T47D (cell line): Measurements from ENCODE around the gene HFM1.
"Not testable (repeated sequence)": the region's sequence is repeated elsewhere in the genome, so short reads cannot be mapped to it uniquely, and the experiment has no call there.

Source experiments
- DNase-seq, 2 experiments: peaks; one replicate each; pipeline versions ENCODE4 v3.0.0 to v3.0.0-alpha.2; 2011 to 2012; ENCODE audit warnings: low read depth in 1 of 2, low spot score in 1 of 2
- JUND ChIP-seq: IDR thresholded peaks from 2 replicates; pipeline ENCODE4 v1.6.1; 2012; ENCODE audit warnings: low read depth
- in situ Hi-C: cut with HindIII; loops from 2 replicates; pipeline ENCODE4 v1.10.0; 2016; ENCODE audit warnings: low sequenced_read_pairs, low pct_unique_long_range_greater_than_20kb

Gene HFM1, protein sequence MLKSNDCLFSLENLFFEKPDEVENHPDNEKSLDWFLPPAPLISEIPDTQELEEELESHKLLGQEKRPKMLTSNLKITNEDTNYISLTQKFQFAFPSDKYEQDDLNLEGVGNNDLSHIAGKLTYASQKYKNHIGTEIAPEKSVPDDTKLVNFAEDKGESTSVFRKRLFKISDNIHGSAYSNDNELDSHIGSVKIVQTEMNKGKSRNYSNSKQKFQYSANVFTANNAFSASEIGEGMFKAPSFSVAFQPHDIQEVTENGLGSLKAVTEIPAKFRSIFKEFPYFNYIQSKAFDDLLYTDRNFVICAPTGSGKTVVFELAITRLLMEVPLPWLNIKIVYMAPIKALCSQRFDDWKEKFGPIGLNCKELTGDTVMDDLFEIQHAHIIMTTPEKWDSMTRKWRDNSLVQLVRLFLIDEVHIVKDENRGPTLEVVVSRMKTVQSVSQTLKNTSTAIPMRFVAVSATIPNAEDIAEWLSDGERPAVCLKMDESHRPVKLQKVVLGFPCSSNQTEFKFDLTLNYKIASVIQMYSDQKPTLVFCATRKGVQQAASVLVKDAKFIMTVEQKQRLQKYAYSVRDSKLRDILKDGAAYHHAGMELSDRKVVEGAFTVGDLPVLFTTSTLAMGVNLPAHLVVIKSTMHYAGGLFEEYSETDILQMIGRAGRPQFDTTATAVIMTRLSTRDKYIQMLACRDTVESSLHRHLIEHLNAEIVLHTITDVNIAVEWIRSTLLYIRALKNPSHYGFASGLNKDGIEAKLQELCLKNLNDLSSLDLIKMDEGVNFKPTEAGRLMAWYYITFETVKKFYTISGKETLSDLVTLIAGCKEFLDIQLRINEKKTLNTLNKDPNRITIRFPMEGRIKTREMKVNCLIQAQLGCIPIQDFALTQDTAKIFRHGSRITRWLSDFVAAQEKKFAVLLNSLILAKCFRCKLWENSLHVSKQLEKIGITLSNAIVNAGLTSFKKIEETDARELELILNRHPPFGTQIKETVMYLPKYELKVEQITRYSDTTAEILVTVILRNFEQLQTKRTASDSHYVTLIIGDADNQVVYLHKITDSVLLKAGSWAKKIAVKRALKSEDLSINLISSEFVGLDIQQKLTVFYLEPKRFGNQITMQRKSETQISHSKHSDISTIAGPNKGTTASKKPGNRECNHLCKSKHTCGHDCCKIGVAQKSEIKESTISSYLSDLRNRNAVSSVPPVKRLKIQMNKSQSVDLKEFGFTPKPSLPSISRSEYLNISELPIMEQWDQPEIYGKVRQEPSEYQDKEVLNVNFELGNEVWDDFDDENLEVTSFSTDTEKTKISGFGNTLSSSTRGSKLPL (N-terminal part only)

DNA sequence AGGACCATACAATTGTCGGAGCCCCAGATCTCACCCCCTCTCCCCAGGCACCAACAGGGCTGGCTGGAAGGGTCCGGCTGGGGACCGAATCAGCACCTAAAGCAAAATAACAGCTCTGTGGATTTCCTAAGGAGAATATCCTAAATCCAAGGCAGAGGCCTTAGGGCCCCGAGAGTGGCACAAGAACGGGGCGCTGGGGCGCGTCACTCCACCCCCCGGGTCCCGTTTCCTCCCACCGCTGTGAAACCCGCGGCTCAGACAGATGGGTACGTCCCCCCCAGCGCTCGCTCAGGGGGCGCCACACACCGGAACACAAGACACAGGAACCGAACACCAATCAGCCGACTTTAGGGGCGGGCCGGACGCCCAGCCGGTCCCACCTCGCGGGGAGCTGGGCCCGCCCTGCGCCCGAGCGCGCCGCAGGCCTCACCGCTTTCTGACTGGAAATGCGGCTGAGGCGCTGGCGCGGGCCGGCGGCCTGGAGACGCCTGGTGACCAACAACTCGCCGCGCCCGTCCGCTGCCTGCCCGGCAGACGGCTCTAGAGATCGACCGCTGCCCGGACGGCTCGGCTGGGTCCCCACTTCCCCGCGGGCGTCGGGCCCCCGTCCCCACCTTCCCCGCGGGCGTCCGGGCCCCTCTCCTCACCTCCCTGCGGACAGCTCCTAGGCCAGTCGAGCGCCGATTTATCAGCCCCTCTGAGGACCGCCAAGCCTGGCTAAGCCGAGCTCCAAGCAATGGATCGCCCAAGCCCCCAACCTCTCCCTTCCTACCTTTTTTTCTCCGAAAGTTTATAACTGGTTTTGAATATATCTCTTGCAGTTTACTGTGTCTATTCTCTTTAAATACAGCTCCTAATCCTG is at the start of gene HFM1:
Gene HFM1, minus strand, starts transcription at position 687 of the 862 bp plus-strand sequence. CDS start 3,755 bp downstream, outside the sequence.
- DNase-seq, result no peak
- TF ChIP-seq JUND, result no peak
- in situ Hi-C loops, result no loop called here

DNA sequence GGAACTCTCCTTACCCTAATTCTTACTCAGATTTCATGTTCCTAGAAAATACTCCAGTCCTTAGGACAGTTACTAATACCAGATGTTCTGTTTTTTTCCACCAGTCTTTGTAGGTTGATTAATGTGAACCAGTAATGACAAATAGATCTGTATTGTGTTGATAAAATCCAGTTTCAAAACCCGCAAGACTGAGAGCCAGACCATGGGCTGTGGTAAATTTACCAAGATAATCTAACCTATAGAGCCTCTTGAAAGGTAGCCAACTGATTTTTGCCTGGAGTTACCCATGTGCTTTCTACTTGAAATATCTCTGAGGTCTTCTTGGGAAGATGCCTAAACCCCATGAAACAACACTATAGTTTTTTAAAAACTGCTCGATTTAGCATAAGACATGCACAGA is 49.5 kb upstream of the HFM1 start:
- in situ Hi-C loops, result no loop called here
- TF ChIP-seq JUND, result no peak

GRCh38 chr1:91450260-91450659 is 45.6 kb upstream of the HFM1 start:
- in situ Hi-C loops, result no loop called here
- DNase-seq, result no peak
- no peak for TF ChIP-seq JUND

More for the DNA sequence above, 49.5 kb upstream of the HFM1 start:
- DNase-seq, result no peak

GRCh38 chr1:91447782-91448181 is 43.1 kb upstream of the HFM1 start:
- in situ Hi-C loops, DNase-seq: not testable (repeated sequence)

GRCh38 chr1:91441980-91442379 is 37.3 kb upstream of the HFM1 start:
- in situ Hi-C loops, DNase-seq: not testable (repeated sequence)

DNA sequence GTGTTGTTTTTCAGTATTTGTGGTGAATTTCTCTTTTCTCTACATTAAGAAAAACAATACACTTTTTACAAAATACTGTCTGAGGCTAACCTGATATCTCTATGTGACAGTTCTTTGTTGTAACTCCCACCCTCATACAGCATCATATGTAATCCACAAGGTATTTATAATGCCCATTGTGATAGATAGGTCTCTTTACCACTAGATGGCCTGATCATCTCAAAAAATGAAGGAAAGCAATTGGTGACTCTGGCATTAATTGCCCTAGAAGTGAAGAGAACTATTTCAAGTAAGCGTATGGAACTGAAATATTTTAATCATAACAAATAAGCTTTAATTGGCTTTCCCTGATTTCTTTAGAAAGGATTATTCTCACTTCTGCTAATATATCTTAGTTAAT is 36.2 kb upstream of the HFM1 start:
- TF ChIP-seq JUND, result no peak
- DNase-seq, result peak; percentile 4 to 33
- in situ Hi-C loops, result no loop called here

GRCh38 chr1:91439016-91439415 is 34.4 kb upstream of the HFM1 start:
- DNase-seq, result no peak
- no peak for TF ChIP-seq JUND
- in situ Hi-C loops, result no loop called here

GRCh38 chr1:91428182-91428798 is 23.7 kb upstream of the HFM1 start:
- TF ChIP-seq JUND, result no peak
- in situ Hi-C loops, result no loop called here

DNA sequence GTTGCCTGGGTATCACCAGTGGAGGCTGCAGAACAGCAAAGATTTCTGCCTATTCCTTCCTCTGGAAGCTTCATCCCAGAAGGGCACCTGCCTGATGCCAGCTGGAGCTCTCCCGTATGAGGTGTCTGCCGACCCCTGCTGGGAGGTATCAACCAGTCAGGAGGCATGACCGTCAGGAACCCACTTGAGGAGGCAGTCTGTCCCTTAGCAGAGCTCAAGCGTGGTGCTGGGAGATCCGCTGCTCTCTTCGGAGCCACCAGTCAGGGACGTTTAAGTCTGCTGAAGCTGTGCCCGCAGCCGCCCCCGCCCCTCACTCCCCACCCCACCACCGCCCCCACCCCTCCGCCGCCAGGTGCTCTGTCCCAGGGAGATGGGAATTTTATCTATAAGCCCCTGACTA is 23.1 kb upstream of the HFM1 start:
- no peak for DNase-seq
- no peak for TF ChIP-seq JUND
- in situ Hi-C loops, result no loop called here

More at GRCh38 chr1:91428182-91428798, 23.7 kb upstream of the HFM1 start:
- DNase-seq, result no peak

DNA sequence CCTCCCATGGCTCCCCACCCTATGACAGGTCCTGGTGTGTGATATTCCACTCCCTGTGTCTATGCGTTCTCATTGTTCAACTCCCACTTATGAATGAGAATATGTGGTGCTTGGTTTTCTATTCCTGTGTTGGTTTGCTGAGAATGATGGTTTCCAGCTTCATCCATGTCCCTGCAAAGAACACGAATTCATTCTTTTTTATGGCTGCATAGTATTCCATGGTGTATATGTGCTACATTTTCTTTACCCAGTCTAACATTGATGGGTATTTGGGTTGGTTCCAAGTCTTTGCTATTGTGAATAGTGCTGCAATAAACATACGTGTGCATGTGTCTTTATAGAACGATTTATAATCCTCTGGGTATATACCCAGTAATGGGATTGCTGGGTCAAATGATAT is 17.9 kb upstream of the HFM1 start:
- DNase-seq, in situ Hi-C loops: not testable (repeated sequence)

- DNase-seq, result no peak
- no peak for TF ChIP-seq JUND
- in situ Hi-C loops, result no loop called here
Observed at GRCh38 chr1:91412371-91412770, 7.7 kb upstream of the HFM1 start.
